ENCODE data around the gene RAD9A.

DNA sequence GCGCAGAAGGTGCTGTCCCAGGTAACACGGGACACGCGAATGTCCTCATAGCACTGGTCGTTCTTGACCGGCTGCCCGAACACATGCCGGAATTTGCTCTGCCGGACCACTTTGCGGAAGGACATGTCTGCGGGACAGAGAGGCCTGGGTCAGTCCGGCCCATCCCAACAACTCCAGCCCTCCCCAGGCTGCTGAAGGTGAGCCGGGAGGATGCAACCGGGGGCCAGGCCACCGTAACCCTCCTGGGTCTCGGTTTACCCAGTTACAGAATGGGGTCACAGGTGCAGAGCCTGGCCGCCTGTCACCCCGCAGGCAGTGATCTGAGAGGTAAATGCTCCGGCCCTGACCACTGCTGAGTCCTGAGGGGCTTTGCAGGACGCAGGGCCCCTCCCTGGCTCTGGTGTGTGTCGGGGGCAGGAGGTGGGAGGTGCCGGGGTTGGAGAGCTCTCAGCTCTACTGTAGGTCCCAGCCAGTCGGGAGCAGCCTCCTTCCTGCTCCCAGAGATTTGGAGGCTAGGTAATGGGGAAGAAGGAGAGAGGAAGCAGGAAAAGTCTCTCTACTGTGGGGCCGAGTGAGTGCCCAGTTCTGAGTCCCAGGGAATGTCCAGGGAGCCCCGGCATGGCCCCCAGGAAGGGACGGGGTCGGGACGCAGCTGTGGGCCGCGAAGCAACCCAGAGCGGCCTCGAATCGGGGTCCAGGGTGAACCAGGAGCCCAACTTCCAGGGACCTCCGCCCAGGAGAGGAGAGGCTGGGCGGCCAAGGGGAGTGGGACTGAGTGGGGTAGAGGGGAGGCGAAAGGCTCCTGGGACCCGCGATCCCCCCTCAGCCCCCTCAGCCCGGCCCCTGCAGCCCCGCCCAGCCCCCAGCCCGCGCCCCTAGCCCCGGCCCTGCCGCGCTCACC is 51.0 kb downstream of the RAD9A start:
- TF ChIP-seq, protein P1, sequence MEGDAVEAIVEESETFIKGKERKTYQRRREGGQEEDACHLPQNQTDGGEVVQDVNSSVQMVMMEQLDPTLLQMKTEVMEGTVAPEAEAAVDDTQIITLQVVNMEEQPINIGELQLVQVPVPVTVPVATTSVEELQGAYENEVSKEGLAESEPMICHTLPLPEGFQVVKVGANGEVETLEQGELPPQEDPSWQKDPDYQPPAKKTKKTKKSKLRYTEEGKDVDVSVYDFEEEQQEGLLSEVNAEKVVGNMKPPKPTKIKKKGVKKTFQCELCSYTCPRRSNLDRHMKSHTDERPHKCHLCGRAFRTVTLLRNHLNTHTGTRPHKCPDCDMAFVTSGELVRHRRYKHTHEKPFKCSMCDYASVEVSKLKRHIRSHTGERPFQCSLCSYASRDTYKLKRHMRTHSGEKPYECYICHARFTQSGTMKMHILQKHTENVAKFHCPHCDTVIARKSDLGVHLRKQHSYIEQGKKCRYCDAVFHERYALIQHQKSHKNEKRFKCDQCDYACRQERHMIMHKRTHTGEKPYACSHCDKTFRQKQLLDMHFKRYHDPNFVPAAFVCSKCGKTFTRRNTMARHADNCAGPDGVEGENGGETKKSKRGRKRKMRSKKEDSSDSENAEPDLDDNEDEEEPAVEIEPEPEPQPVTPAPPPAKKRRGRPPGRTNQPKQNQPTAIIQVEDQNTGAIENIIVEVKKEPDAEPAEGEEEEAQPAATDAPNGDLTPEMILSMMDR (IDR thresholded peaks at IDR 0.05): no peak
- TF ChIP-seq EZH2 (IDR thresholded peaks at IDR 0.05): no peak
